GM12878 (cell line): ENCODE results near the gene KCNB1.

Experiments used
- MEF2A ChIP-seq: IDR thresholded peaks from 2 replicates; pipeline ENCODE4 v1.6.1; 2011; ENCODE audit warnings: low read depth, mild to moderate bottlenecking, low read length, moderate library complexity; ENCODE audit not compliant: insufficient read depth
- NFYB ChIP-seq: IDR thresholded peaks from 2 replicates; pipeline ENCODE4 v1.6.1; 2011; ENCODE audit warnings: low read depth, mild to moderate bottlenecking, low read length, improper control_type of control experiment, moderate library complexity; ENCODE audit not compliant: insufficient read depth
- POLR2A ChIP-seq: IDR thresholded peaks from 2 replicates; pipeline ENCODE4 v1.6.1; 2011; ENCODE audit warnings: low read depth, mild to moderate bottlenecking, low read length
- SIN3A ChIP-seq: IDR thresholded peaks from 2 replicates; pipeline ENCODE4 v1.6.1; 2012; ENCODE audit warnings: low read depth, low read length, improper control_type of control experiment
- TF ChIP-seq, protein P1 (sequence below), 3 experiments: IDR thresholded peaks in 2 of 3; conservative IDR thresholded peaks in 1 of 3; 2 replicates each; pipeline ENCODE4 v1.5.1; 2011; ENCODE audit warnings: low read depth in 3 of 3, low read length in 3 of 3, mild to moderate bottlenecking in 3 of 3, control low read depth in 2 of 3, moderate library complexity in 2 of 3, inconsistent platforms in 1 of 3, mixed read lengths in 1 of 3; ENCODE audit not compliant: control insufficient read depth in 2 of 3, insufficient read depth in 1 of 3; ENCODE audit errors: extremely low read depth in 1 of 3
- TF ChIP-seq, protein P2 (sequence below): IDR thresholded peaks from 2 replicates; pipeline ENCODE4 v1.6.1; 2011; ENCODE audit warnings: low read depth, low read length, improper control_type of control experiment, borderline replicate concordance
- TF ChIP-seq, protein P3 (sequence below): IDR thresholded peaks from 2 replicates; pipeline ENCODE4 v1.6.1; 2012; ENCODE audit warnings: low read depth, low read length, improper control_type of control experiment

DNA sequence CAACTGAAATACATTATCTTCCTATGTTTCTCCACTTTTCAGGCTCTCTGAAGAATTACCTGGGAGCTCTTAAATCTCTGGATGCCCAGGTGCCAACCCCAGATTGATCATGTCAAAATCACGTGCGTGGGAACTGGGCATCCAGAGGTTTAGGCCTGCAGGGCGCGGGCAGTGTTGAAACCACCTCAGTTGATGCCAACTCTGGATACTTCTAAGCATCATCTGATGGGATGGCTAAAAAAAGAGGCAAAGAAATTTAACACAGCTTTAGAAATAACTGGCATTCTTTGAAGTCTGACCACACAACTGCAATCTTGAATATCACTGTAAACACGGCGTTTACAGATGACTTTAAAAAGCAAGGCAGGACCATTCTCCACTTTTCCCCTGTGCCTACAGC lies 43.6 kb upstream of the KCNB1 start:
- no peak for TF ChIP-seq SIN3A
- no peak for TF ChIP-seq NFYB
- TF ChIP-seq MEF2A = no peak
- TF ChIP-seq, protein P1, sequence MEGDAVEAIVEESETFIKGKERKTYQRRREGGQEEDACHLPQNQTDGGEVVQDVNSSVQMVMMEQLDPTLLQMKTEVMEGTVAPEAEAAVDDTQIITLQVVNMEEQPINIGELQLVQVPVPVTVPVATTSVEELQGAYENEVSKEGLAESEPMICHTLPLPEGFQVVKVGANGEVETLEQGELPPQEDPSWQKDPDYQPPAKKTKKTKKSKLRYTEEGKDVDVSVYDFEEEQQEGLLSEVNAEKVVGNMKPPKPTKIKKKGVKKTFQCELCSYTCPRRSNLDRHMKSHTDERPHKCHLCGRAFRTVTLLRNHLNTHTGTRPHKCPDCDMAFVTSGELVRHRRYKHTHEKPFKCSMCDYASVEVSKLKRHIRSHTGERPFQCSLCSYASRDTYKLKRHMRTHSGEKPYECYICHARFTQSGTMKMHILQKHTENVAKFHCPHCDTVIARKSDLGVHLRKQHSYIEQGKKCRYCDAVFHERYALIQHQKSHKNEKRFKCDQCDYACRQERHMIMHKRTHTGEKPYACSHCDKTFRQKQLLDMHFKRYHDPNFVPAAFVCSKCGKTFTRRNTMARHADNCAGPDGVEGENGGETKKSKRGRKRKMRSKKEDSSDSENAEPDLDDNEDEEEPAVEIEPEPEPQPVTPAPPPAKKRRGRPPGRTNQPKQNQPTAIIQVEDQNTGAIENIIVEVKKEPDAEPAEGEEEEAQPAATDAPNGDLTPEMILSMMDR (IDR thresholded peaks at IDR 0.05 in 2 of 3, conservative IDR thresholded peaks at IDR 0.05 in 1 of 3; ENCODE audit: control insufficient read depth in 2 of 3, extremely low read depth in 1 of 3, insufficient read depth in 1 of 3, low read depth in 3 of 3, low read length in 3 of 3) = no peak
- TF ChIP-seq, protein P2, sequence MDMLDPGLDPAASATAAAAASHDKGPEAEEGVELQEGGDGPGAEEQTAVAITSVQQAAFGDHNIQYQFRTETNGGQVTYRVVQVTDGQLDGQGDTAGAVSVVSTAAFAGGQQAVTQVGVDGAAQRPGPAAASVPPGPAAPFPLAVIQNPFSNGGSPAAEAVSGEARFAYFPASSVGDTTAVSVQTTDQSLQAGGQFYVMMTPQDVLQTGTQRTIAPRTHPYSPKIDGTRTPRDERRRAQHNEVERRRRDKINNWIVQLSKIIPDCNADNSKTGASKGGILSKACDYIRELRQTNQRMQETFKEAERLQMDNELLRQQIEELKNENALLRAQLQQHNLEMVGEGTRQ = no peak
- TF ChIP-seq POLR2A = no peak
- TF ChIP-seq, protein P3, sequence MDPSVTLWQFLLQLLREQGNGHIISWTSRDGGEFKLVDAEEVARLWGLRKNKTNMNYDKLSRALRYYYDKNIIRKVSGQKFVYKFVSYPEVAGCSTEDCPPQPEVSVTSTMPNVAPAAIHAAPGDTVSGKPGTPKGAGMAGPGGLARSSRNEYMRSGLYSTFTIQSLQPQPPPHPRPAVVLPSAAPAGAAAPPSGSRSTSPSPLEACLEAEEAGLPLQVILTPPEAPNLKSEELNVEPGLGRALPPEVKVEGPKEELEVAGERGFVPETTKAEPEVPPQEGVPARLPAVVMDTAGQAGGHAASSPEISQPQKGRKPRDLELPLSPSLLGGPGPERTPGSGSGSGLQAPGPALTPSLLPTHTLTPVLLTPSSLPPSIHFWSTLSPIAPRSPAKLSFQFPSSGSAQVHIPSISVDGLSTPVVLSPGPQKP = no peak
